ENCODE results near the gene PPFIA2. TPM values are rescaled to one million over a fixed set of nuclear protein-coding genes. Genes with fewer than 3 reads are reported as not detected.

PPFIA2 gene
- polyA plus RNA-seq, 3 donors = not detected

DNA sequence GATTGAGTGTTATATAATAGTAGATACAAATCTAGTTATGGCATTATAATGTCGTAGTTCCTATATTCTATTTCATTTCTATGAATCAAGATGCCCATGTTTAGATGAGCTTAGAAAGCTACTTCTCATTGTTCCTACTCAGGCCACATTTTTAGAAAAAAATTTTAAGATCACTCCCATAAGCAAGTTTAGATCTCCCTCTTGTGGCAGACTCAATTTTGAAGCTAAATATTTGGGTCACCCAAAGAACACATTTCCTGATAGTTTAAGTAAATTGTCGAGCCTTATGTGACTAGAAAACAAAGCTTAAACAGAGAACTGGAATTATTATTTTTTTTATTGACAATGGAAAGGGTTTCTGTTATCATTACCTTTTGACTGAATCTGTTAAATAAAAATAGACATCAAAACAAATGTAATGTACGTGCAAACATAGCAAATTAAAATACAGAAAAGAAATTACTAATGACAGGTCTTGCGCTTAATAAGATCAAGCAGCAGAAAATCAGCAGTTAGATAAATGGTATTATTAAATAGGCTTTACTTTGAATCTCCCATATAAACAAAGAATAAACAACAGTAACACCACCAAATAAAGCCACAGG is 501.1 kb downstream of the PPFIA2 start:
- intact Hi-C loops (cut with micrococcal nuclease) = no loop called here
- no peak overlapping the region for H3K4me3 Mint-ChIP-seq
- H3K4me3 ChIP-seq (replicated peaks in 1 of 3; ENCODE audit: low read depth in 2 of 3, low read length in 3 of 3) = no peak overlapping the region
- H3K9me3 Mint-ChIP-seq = peaks cover 0 to 3% (median 0%) of the 10 kb centered on the region in 7 donors
- no peak overlapping the region for H3K4me2 ChIP-seq (replicated peaks; ENCODE audit: extremely low read depth, low read length, poor library complexity, severe bottlenecking)
- no peak overlapping the region for H3K27ac ChIP-seq (ENCODE audit: low read depth in 1 of 2, low read length in 2 of 2)
- no peaks in the 10 kb centered on the region for H3K36me3 ChIP-seq (replicated peaks in 1 of 2; ENCODE audit: control insufficient read depth in 1 of 2, insufficient read depth in 2 of 2, low read length in 2 of 2)
- no peak for DNase-seq
- no peak overlapping the region for H3K27ac Mint-ChIP-seq
- no peak overlapping the region for H3K9ac ChIP-seq (ENCODE audit: insufficient read depth, low read length, poor library complexity, severe bottlenecking)
- H3K4me1 Mint-ChIP-seq = no peaks in the 10 kb centered on the region
- WGBS (ENCODE audit: insufficient coverage) = no CpG with 5 or more reads among the region's 4 CpGs
- H3K27me3 Mint-ChIP-seq (ENCODE audit: low read depth in 3 of 3) = no peaks in the 10 kb centered on the region
- no peaks in the 10 kb centered on the region for H3K79me2 ChIP-seq (ENCODE audit: insufficient read depth, low read length)
- H3K4me1 ChIP-seq (ENCODE audit: control insufficient read depth in 1 of 2, insufficient read depth in 2 of 2, low read length in 2 of 2) = no peaks in the 10 kb centered on the region
- H3K36me3 Mint-ChIP-seq = no peaks in the 10 kb centered on the region
- no peaks in the 10 kb centered on the region for H4K20me1 ChIP-seq (ENCODE audit: insufficient read depth, low read length)
- TF ChIP-seq, protein P1, sequence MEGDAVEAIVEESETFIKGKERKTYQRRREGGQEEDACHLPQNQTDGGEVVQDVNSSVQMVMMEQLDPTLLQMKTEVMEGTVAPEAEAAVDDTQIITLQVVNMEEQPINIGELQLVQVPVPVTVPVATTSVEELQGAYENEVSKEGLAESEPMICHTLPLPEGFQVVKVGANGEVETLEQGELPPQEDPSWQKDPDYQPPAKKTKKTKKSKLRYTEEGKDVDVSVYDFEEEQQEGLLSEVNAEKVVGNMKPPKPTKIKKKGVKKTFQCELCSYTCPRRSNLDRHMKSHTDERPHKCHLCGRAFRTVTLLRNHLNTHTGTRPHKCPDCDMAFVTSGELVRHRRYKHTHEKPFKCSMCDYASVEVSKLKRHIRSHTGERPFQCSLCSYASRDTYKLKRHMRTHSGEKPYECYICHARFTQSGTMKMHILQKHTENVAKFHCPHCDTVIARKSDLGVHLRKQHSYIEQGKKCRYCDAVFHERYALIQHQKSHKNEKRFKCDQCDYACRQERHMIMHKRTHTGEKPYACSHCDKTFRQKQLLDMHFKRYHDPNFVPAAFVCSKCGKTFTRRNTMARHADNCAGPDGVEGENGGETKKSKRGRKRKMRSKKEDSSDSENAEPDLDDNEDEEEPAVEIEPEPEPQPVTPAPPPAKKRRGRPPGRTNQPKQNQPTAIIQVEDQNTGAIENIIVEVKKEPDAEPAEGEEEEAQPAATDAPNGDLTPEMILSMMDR (IDR thresholded peaks at IDR 0.05) = no peak
- H3K9me3 ChIP-seq (replicated peaks in 1 of 2; ENCODE audit: control insufficient read depth in 1 of 2, insufficient read depth in 1 of 2, low read length in 2 of 2) = no peaks in the 10 kb centered on the region
- no peak overlapping the region for H2AFZ ChIP-seq (ENCODE audit: insufficient read depth, low read depth, low read length, poor library complexity, severe bottlenecking)
- no peaks in the 10 kb centered on the region for H3K27me3 ChIP-seq (ENCODE audit: control insufficient read depth in 2 of 2, insufficient read depth in 2 of 2, low read length in 2 of 2)

DNA sequence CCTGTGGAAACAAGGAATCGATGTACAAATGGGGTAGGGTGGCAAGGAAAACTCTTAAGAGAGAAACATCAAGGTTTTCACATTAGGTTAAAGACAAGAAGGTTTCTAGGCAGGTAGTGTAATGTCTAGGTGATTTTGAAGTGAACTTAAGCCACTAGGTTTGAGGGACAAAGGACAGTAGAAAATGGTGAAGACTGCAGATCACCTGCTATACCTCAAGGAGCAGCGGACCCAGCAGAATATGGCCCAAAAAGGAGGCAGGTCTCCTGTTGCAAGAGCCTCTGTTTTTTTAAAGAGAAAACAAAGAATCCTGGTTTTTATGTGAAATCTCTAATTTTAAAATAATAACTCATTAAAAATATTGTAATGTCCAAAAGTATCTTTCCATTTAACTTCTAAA is 503.2 kb downstream of the PPFIA2 start:
- no peaks in the 10 kb centered on the region for H3K36me3 ChIP-seq (replicated peaks in 1 of 2; ENCODE audit: control insufficient read depth in 1 of 2, insufficient read depth in 2 of 2, low read length in 2 of 2)
- H3K4me3 ChIP-seq (replicated peaks in 1 of 3; ENCODE audit: low read depth in 2 of 3, low read length in 3 of 3) = no peak overlapping the region
- no peak overlapping the region for H2AFZ ChIP-seq (ENCODE audit: insufficient read depth, low read depth, low read length, poor library complexity, severe bottlenecking)
- DNase-seq = no peak
- Mint-ChIP-seq H3K36me3 (no peaks in the 10 kb centered on the region), H3K4me1 (no peaks in the 10 kb centered on the region), H3K27ac (no peak overlapping the region), H3K4me3 (no peak overlapping the region), H3K27me3 (ENCODE audit: low read depth in 3 of 3) (no peaks in the 10 kb centered on the region), H3K9me3 (peaks cover 0 to 3% (median 0%) of the 10 kb centered on the region in 7 donors)
- no peaks in the 10 kb centered on the region for H3K27me3 ChIP-seq (ENCODE audit: control insufficient read depth in 2 of 2, insufficient read depth in 2 of 2, low read length in 2 of 2)
- H3K27ac ChIP-seq (ENCODE audit: low read depth in 1 of 2, low read length in 2 of 2) = no peak overlapping the region
- TF ChIP-seq, protein P1 (IDR thresholded peaks at IDR 0.05) = no peak
- no peaks in the 10 kb centered on the region for H4K20me1 ChIP-seq (ENCODE audit: insufficient read depth, low read length)
- intact Hi-C loops (cut with micrococcal nuclease) = no loop called here
- H3K4me1 ChIP-seq (ENCODE audit: control insufficient read depth in 1 of 2, insufficient read depth in 2 of 2, low read length in 2 of 2) = no peaks in the 10 kb centered on the region
- H3K79me2 ChIP-seq (ENCODE audit: insufficient read depth, low read length) = no peaks in the 10 kb centered on the region
- H3K9me3 ChIP-seq (replicated peaks in 1 of 2; ENCODE audit: control insufficient read depth in 1 of 2, insufficient read depth in 1 of 2, low read length in 2 of 2) = no peaks in the 10 kb centered on the region
- H3K4me2 ChIP-seq (replicated peaks; ENCODE audit: extremely low read depth, low read length, poor library complexity, severe bottlenecking) = no peak overlapping the region
- no peak overlapping the region for H3K9ac ChIP-seq (ENCODE audit: insufficient read depth, low read length, poor library complexity, severe bottlenecking)
- 100% methylated on average over 1 of the region's 2 CpGs for WGBS (ENCODE audit: insufficient coverage)

All from CD14-positive monocyte (primary cell).